HCEC 1CT (cell line): ENCODE results near the gene OBSCN.
A peak's percentile ranks its signal among the peaks of the same experiment; 100 is the strongest.
"Not testable (repeated sequence)": the region's sequence is repeated elsewhere in the genome, so short reads cannot be mapped to it uniquely, and the experiment has no call there.

Source experiments
- DNase-seq: peaks from one replicate; pipeline ENCODE4 v3.0.0-alpha.2; 2017

OBSCN gene

DNA sequence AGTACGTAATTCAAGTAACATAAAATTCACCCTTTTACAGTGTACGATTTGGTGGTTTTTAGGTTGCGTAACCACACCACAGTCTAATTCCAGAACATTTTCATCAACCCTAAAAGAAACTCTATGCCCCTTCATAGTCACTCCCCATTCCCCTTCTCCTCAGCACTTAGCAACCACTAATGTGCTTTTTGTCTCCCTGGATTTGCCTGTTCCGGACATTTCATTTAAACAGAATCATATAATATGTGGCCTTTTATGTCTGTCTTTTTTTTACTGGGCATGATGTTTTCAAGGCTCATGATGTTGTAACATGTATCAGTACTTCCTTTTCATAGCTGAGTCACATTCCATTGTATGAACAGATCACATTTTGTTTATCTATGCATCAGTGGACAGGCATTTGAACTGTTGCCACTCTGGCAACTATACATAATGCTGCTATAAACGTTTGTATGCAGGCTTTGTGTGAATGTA, 20.8 kb downstream of the OBSCN start:
- DNase-seq, result peak; percentile 91

DNA sequence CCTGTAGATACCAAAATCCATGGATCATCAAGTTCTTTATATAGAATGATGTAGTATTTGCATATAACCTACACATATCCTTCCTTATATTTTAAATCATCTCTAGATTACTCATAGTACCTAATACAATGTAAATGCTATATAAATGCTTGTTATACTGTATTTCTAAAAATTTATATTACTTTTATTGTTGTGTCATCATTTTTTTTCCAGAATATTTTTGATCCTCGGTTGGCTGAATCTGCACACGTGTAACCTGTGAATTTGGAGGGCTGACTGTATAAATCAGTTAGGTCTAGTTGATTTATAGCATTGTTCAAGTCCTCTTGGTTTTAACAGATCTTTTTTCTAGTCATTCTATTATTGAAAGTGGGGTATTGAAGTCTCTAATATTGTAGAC, 23.3 kb downstream of the OBSCN start:
- DNase-seq, result no peak

DNA sequence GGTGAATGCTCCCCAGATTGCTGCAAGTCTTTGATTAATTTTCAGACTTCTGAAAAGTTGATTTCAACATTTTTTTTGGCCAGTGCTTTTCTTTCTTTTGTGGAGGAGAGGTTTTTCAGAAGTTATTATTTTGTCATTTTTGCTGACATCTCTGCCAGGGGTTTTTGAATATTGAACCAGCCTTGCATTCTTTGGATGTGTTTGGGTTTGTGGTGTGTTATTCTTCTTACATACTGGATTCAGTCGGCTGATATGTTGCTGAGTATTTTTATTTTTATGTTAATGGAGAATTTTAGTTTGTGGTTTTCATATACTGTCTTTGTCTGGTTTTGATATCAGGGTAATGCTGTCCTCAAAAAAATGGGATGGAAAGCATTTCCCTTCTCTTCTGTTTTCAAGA, 25.3 kb downstream of the OBSCN start:
- no peak for DNase-seq

DNA sequence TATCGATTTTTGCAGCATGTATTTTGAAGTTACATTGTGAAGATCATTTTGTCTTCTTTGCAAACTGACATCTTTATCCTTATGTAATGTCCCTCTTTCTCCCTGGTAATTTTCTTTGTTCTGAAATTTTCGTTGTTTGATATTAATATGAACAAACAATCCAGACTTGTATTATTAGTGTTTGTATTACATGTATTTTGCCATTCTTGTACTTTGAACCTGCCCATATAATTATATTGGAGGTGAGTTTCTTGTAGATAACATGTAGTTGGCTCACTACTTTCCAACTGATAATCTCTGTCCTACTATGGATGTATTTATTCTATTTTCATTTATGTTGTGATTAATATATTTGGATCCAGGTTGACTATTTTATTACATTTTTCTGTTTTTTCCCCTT, 27.1 kb downstream of the OBSCN start:
- no peak for DNase-seq

DNA sequence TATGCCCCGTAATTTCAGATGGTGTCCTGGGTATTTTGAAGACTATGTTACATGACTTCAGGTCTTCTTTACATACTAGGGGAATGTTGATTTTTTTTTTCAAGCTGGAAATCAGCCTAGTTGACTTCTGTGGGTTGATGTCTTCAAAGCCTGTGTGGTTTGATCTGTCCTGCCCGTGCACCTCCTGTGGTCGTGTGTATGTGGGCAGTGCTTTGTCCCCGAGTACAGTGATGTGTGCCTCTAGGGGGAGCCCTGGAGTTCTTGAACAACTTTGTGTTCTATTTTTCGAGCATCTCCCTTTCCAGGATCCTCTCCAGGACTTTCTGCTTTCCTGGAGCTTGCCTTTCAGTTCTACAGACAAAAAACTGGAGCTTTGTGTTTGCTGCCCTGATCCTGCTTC, 28.9 kb downstream of the OBSCN start:
- DNase-seq, result peak; percentile 23

DNA sequence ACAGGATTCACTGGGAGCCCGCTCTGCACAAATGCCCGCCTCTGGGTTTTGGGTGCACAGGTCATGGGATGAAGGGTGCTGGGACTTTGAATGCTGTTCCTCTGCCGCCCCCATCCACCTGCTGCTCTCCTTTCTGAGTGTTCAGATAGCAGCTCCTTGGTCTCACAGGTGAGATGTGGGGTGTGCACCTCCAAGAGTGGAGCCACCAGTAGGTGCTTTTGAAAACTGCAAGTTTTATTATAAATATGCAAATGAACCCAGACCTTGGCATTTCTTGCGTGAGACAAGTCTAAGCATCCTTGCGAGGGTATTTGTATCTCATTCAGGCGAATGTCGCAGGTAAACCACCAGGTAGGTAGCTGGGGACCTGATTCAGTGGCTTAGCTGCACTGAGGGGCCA, 30.2 kb downstream of the OBSCN start:
- DNase-seq, result no peak

DNA sequence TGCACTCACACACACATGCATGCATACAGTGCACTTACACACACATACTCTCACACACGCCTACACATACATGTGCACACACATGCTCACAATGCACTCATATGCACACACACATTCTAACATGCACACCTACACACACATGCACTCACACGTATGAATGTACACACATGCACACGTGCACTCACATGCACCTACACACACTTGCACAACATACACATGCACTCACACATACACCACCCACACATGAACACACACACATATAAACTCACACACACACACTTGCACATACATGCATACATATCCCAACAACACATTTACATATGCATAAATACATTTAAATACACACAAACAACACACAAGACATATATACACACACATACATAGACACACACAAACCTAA, 30.6 kb downstream of the OBSCN start:
- DNase-seq, result no peak

DNA sequence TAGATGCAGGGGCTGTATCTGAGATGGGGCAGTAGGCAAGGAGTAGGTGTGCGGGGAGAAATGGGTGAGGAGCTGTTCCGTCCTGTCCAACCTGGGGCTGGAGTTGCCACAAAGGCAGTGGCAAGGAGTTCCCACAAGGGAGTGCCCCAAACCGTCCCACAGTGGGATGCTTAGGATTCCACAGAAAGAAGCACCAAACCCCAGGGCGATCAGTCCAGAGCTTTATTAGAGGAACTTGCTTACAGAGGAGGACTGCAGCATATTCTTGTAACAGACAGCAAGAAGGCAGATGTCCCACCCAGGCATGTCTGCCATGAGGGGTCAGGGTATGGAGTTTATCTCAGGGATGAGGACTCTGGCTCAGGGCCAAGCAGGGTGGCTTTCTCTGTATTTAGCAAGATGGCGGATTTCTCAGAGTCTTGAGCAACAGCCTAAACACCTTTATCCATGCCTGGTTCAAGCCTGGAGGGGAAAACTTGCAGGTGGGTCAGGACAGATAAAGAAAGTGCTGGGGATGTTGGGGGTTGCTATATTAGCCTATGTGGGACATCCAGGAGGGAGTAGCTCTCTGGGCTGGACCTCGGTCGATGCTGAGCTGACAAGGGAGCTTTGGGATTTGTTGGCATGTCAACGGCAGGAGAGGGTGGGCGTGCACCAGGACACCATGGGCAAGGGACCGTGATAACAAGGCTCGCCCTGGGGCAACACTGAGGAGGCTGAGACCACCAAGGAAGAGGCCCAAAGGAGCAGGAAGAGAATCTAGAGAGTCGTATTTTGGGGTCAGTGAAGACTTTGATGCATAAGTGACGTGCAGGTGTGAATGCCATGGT, 32.8 kb downstream of the OBSCN start:
- DNase-seq, result no peak

DNA sequence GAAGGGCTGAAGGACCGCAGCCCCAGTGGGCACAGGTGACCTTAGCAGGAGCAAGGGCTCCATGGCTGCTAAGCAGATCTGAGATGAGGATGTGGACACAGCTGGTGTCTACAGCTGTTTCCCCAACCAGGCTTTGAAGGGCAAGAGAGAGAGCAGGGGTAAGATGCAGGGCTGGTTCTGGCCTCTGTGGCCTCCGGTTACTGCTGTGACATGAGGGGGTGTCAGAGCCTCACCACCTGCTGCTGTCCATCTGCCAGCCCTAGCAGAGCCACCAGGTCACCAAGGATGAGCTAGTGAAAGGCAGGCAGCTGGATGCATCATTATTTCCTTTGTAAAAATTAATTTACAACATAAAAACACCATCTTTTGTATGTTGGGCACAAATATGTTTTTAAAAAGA, 33.4 kb downstream of the OBSCN start:
- DNase-seq, result no peak

DNA sequence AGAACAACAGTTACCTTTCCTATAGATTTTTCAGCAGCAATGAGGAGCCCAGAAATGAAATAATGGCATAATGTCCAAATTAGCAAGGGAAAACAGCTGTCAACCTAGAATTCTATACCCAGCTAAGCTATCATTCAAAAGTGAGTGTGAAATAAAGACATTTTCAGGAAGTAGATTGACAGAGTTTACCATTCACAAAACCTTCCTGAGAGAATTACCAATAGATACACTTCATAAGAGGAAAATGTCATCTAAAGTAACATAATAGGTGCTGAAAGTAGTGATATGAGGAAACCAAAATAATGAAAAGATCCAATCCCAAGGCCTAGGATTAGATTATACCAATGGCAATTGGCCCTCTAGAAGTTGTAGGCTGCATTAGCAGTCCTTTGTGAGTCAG, 34.6 kb downstream of the OBSCN start:
- no peak for DNase-seq

DNA sequence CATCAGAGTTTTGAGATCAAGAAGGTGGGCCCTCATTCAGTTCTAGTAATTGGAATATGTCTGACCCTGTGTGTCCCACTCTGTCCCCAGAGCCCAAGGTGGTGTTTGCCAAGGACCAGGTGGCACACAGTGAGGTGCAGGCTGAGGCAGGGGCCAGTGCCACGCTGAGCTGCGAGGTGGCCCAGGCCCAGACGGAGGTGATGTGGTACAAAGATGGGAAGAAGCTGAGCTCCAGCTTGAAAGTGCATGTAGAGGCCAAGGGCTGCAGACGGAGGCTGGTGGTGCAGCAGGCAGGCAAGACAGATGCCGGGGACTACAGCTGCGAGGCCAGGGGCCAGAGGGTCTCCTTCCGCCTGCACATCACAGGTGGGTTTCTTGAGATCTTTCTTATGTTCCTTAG, 35.2 kb downstream of the OBSCN start:
- DNase-seq, result no peak

DNA sequence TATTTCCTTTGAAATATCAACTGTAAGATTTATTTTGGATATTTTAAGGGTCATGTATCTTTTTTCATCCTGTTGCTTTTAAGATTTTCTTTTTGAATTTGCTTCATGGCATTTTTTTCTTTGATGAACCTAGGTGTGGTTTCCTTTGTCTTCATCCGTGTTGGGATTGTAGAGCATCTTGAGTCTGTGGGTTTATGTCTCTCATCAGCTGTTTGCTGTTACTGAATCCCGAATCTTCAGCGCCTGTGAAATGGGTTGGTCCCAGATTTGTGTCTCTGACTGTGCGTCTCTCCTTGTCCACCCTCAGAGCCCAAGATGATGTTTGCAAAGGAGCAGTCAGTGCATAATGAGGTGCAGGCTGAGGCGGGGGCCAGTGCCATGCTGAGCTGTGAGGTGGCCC, 36.1 kb downstream of the OBSCN start:
- not testable (repeated sequence) for DNase-seq

DNA sequence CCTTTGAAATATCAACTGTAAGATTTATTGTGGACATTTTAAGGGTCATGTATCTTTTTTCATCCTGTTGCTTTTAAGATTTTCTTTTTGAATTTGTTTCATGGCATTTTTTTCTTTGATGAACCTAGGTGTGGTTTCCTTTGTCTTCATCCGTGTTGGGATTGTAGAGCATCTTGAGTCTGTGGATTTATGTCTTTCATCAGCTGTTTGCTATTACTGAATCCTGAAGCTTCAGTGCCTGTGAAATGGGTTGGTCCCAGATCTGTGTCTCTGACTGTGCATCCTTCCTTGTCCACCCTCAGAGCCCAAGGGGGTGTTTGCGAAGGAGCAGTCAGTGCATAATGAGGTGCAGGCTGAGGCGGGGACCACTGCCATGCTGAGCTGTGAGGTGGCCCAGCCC, 37.3 kb downstream of the OBSCN start:
- no peak for DNase-seq

DNA sequence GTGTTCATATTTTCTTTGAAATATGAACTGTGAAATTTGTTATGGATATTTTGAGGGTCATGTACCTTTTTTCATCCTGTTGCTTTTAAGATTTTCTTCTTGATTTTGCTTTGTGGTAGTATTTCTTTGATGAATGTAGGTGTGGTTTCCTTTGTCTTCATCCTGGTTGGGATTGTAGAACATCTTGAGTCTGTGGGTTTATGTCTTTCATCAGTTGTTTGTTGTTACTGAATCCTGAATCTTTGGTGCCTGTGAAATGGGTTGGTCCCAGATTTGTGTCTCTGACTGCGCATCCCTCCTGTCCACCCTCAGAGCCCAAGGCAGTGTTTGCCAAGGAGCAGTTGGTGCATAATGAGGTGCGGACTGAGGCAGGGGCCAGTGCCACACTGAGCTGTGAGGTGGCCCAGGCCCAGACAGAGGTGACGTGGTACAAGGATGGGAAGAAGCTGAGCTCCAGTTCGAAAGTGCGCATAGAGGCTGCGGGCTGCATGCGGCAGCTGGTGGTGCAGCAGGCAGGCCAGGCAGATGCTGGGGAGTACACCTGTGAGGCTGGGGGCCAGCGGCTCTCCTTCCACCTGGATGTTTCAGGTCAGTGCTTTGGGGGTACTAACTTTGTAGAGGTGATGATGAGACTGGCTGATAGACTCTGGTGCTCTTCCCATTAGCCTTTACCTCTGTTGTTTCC, 38.5 kb downstream of the OBSCN start:
- DNase-seq, result no peak

DNA sequence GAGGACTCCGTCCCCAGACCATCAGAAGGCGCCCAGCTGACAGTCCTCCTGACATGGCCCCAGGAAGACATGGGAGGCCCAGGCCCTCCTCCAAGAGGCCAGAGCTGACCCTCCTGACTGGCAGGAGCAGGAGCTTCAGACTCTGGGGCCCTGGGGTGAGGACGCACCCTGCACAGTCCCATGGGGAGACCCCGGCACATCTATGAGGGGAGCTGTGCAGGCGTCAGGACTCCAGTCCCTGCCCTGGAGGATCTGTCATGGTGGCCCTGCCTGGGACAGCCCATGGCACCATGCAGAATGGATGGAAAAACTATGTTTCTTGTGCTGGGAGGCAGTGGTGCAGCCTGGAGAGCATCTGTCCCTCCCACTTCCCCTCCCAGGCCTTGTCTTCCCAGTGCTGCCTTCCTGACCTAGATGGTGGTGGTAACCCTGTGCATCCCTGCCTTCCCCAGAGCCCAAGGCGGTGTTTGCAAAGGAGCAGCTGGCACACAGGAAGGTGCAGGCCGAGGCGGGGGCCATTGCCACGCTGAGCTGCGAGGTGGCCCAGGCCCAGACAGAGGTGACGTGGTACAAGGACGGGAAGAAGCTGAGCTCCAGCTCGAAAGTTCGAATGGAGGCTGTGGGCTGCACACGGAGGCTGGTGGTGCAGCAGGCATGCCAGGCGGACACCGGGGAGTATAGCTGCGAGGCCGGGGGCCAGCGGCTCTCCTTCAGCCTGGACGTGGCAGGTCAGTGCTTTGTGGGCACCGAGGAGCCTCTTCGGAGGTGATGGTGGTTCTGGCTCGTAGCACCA, 41.9 kb downstream of the OBSCN start:
- no peak for DNase-seq

DNA sequence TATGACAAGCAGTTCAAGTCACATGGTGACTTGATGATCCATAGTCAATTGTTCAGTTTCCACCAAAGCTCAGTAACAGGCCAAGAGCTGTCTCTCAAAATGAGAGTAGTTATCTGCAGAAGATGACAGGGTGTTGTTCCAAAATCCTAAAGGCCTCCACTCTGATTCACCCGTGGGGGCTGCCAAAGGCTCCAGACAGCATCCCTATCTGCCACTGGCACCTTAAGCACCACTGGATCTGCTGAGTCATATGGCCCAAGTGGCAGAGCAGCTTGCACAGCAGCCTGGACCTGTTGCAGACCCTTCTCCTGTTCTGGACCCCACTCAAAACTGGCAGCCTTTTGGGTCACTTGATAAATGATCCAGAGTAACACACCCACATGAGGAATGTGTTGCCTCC, 44.6 kb downstream of the OBSCN start:
- not testable (repeated sequence) for DNase-seq

DNA sequence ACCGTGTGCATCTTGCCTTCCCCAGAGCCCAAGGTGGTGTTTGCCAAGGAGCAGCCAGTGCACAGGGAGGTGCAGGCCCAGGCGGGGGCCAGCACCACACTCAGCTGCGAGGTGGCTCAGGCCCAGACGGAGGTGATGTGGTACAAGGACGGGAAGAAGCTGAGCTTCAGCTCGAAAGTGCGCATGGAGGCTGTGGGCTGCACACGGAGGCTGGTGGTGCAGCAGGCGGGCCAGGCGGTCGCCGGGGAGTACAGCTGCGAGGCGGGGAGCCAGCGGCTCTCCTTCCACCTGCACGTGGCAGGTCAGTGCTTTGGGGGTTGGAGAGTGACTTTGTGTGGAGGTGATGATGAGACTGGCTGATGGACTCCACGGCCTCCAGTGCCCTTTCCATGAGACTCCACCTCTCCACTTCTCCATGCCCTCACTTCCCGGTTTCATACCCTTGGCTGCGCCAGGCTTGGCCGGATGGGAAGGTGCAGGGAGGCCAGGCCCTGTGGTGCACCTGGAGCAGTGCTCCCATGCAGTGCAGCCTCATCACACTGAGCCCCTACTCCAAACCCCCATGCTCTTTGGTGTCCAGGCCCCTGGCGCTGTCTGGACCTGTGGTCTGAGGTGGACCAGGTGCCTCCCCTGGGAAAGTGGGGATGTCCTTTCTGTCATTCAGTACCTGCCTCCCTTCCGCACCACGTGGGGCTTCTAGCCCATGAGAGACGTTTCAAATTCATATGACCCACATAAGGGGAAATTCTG, 49.0 kb downstream of the OBSCN start:
- DNase-seq, result no peak

DNA sequence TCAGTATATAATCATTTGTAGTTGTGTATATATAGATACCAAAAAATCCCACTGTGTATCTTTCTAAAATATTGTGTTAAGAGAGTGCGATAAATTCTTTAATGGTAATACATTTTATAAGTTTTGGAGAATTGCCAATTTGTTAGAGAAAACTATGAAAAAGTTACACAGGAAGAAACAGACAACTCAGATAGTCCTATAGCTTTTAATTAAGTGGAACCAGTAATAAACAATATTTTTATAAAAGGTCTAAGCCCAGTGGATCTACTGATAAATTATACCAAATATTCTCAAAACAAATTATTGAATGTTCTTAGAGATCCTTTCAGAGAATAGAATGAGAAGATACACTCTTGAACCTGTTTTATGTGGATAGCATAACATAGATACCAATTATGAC, 50.6 kb downstream of the OBSCN start:
- DNase-seq, result no peak

DNA sequence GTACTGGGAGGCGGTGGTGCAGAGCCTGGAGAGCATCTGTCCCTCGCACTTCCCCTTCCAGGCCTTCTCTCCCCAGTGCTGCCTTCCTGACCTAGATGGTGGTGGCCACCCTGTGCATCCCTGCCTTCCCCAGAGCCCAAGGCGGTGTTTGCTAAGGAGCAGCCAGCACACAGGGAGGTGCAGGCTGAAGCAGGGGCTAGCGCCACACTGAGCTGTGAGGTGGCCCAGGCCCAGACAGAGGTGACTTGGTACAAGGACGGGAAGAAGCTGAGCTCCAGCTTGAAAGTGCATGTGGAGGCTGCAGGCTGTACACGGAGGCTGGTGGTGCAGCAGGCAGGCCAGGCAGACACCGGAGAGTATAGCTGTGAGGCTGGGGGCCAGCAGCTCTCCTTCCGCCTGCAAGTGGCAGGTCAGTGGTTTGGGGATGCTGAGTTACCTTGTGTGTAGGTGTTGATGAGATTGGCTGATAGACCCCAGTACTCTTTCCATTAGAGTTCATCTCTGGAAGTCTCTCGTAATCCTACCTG, 51.6 kb downstream of the OBSCN start:
- no peak for DNase-seq

DNA sequence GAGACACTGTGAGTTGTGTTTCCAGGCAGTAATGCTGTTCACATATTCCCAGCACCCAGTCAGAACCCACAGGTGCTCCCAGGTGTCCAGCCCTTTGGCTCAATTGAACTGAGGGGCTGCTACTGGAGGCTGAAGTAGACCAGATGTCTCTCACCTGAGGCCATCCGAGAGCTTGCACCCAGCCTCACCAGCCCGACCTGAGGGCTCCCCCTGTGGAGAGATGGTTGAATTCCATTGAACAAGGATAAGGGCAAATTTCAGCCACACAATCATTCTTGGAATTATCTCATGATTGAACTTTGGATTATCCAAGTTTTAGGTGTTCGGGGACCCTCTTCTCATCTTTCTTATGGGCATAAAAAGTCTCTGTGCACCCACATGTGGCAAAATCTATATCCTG, 52.1 kb downstream of the OBSCN start:
- no peak for DNase-seq

DNA sequence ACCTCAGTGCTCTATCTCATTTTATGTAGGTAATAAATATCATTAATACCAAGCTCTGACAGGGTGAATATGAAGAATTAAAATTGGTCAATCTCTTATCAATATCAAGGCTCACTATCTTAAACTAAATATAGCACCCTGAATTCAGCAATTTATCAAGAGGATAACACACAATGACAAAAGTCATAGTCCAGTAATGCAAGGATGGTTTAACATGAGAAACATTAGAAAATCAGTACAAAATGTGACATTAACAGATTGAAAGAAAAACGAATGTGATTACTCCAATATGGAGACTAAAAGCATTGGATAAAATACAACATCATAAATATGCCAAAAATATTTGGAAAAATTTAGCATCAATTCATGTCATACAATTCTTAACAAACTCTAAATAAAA, 53.9 kb downstream of the OBSCN start:
- no peak for DNase-seq

DNA sequence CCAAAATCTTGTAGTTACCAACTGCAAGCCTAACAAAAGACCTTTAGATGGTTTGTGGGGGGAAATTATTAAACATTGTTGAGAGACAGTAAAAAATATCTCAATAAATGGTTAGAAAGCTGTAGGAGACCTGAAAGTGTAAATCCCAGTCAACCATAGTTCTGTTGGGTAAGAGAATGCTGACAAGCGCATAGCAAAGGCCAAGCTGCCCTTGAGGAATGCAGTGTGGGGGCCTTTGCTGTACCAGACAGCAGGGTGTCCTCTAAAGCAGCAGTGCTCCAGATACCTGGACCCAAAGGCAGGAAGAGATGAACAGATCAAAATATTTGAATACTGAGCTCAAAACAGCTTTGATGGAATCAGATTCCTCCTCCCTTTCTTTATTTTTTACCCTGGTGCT, 54.6 kb downstream of the OBSCN start:
- no peak for DNase-seq

DNA sequence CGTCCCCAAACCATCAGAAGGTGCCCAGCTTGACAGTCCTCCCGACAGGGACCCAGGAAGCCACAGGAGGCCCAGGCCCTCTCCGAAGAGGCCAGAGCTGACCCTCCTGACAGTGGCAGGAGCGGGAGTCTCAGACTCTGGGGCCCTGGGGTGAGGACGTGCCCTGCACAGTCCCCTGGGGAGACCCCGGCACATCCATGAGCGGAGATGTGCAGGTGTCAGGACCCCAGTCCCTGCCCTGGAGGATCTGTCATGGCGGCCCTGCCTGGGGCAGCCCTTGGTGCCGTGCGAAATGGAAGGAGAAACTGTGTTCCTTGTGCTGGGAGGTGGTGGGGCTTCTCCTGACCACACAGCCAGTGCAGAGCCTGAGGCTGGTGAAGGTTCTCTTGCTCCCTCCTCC, 55.8 kb downstream of the OBSCN start:
- no peak for DNase-seq
